ENCODE measurements around the gene BIRC7.

GRCh38 chr20:63254232-63254605 is 18.5 kb downstream of the BIRC7 start, which contains the start of gene NKAIN4:
- TF ChIP-seq HDGF (IDR thresholded peaks at IDR 0.05; ENCODE audit: borderline replicate concordance) (no peak), NFRKB (IDR thresholded peaks at IDR 0.05) (no peak)

All from HEK293T (cell line).